IPS DF 6.9 (cell line): ENCODE measurements around the gene RPL39L.
A peak's percentile ranks its signal among the peaks of the same experiment; 100 is the strongest.

Experiments
- DNase-seq: peaks from one replicate; pipeline ENCODE4 v3.0.0-alpha.2; 2013; ENCODE audit warnings: low read depth, low spot score
- H3K27ac ChIP-seq: one replicate; pipeline ENCODE4 v1.5.1; 2013; ENCODE audit warnings: low read length, control low read depth
- H3K27me3 ChIP-seq: 2 replicates; pipeline ENCODE4 v1.6.1; 2013; ENCODE audit warnings: mild to moderate bottlenecking, low read length; ENCODE audit not compliant: control insufficient read depth, insufficient read depth
- H3K36me3 ChIP-seq: 2 replicates; pipeline ENCODE4 v1.6.1; 2013; ENCODE audit warnings: low read length; ENCODE audit not compliant: control insufficient read depth, insufficient read depth
- H3K4me1 ChIP-seq: 2 replicates; pipeline ENCODE4 v1.6.1; 2013; ENCODE audit warnings: low read length; ENCODE audit not compliant: control insufficient read depth, insufficient read depth
- H3K4me3 ChIP-seq: 2 replicates; pipeline ENCODE4 v1.5.1; 2013; ENCODE audit warnings: mild to moderate bottlenecking, low read length
- H3K9me3 ChIP-seq: 2 replicates; pipeline ENCODE4 v1.6.1; 2013; ENCODE audit warnings: low read length, inconsistent platforms; ENCODE audit not compliant: control insufficient read depth, insufficient read depth
- WGBS: extraction: QIAGEN DNeasy Blood & Tissue Kit; methylation state at CpG from one replicate; pipeline ENCODE4 v1.1.7; 2013; ENCODE audit warnings: mixed read lengths, missing lambda C conversion rate; ENCODE audit not compliant: insufficient read length, insufficient coverage; 5-methylcytosine and 5-hydroxymethylcytosine counted together

The RPL39L gene

GRCh38 chr3:187120326-187120725, 19.0 kb downstream of the RPL39L start:
- H3K27ac ChIP-seq, result no peak overlapping the region
- no peaks in the 10 kb centered on the region for H3K9me3 ChIP-seq
- no CpG with 5 or more reads among the region's 2 CpGs for WGBS
- H3K27me3 ChIP-seq, result no peaks in the 10 kb centered on the region
- no peaks in the 10 kb centered on the region for H3K4me1 ChIP-seq
- no peak overlapping the region for H3K4me3 ChIP-seq
- no peak for DNase-seq
- H3K36me3 ChIP-seq, result no peaks in the 10 kb centered on the region; the same call in 1 of the 2 replicates

GRCh38 chr3:187114511-187114910, 24.8 kb downstream of the RPL39L start:
- Histone ChIP-seq H3K27ac (no peak overlapping the region), H3K9me3 (no peaks in the 10 kb centered on the region), H3K4me1 (no peaks in the 10 kb centered on the region), H3K27me3 (no peaks in the 10 kb centered on the region), H3K36me3 (no peaks in the 10 kb centered on the region), H3K4me3 (no peak overlapping the region)
- DNase-seq, result no peak
- no CpG with 5 or more reads among the region's 2 CpGs for WGBS

- no peak overlapping the region for H3K27ac ChIP-seq
- H3K4me1 ChIP-seq, result no peaks in the 10 kb centered on the region
- no peaks in the 10 kb centered on the region for H3K27me3 ChIP-seq
- H3K4me3 ChIP-seq, result no peak overlapping the region
- H3K9me3 ChIP-seq, result no peaks in the 10 kb centered on the region
- no CpG with 5 or more reads among the region's 2 CpGs for WGBS
- peak; percentile 25 for DNase-seq
- no peaks in the 10 kb centered on the region for H3K36me3 ChIP-seq
These were observed 26.1 kb downstream of the RPL39L start for GRCh38 chr3:187112934-187113793.

GRCh38 chr3:187110156-187110555, 29.1 kb downstream of the RPL39L start:
- DNase-seq, result no peak
- no peak overlapping the region for H3K27ac ChIP-seq
- no CpG with 5 or more reads among the region's 1 CpG for WGBS

GRCh38 chr3:187107989-187108388, 31.3 kb downstream of the RPL39L start:
- Histone ChIP-seq H3K27ac (no peak overlapping the region), H3K36me3 (no peaks in the 10 kb centered on the region), H3K27me3 (no peaks in the 10 kb centered on the region), H3K4me3 (no peak overlapping the region), H3K4me1 (peaks cover 3% of the 10 kb centered on the region; the same call in 1 of the 2 replicates), H3K9me3 (no peaks in the 10 kb centered on the region)
- no peak for DNase-seq
- WGBS, result no CpG with 5 or more reads among the region's 3 CpGs

More at GRCh38 chr3:187110156-187110555, 29.1 kb downstream of the RPL39L start:
- H3K9me3 ChIP-seq, result no peaks in the 10 kb centered on the region
- H3K27me3 ChIP-seq, result no peaks in the 10 kb centered on the region
- H3K36me3 ChIP-seq, result no peaks in the 10 kb centered on the region
- no peak overlapping the region for H3K4me3 ChIP-seq
- H3K4me1 ChIP-seq, result peaks cover under 1% of the 10 kb centered on the region; the same call in 1 of the 2 replicates

GRCh38 chr3:187105700-187106099, 33.6 kb downstream of the RPL39L start:
- Histone ChIP-seq H3K27ac (no peak overlapping the region), H3K27me3 (no peaks in the 10 kb centered on the region), H3K36me3 (no peaks in the 10 kb centered on the region), H3K4me3 (no peak overlapping the region), H3K9me3 (no peaks in the 10 kb centered on the region), H3K4me1 (peaks cover 4% of the 10 kb centered on the region; the same call in 1 of the 2 replicates)
- DNase-seq, result no peak
- no CpG with 5 or more reads among the region's 3 CpGs for WGBS

GRCh38 chr3:187104933-187105332, 34.4 kb downstream of the RPL39L start:
- no CpG with 5 or more reads among the region's 7 CpGs for WGBS
- H3K27ac ChIP-seq, result no peak overlapping the region
- H3K4me3 ChIP-seq, result no peak overlapping the region
- H3K36me3 ChIP-seq, result no peaks in the 10 kb centered on the region
- H3K27me3 ChIP-seq, result no peaks in the 10 kb centered on the region
- peaks cover 4% of the 10 kb centered on the region; the same call in 1 of the 2 replicates for H3K4me1 ChIP-seq
- H3K9me3 ChIP-seq, result no peaks in the 10 kb centered on the region
- no peak for DNase-seq

GRCh38 chr3:187104342-187104741, 35.0 kb downstream of the RPL39L start:
- H3K4me3 ChIP-seq, result no peak overlapping the region
- H3K9me3 ChIP-seq, result no peaks in the 10 kb centered on the region
- no peak overlapping the region for H3K27ac ChIP-seq
- no peaks in the 10 kb centered on the region for H3K36me3 ChIP-seq
- H3K27me3 ChIP-seq, result no peaks in the 10 kb centered on the region
- H3K4me1 ChIP-seq, result peaks cover 4% of the 10 kb centered on the region; the same call in 1 of the 2 replicates
- DNase-seq, result no peak
- no CpG with 5 or more reads among the region's 7 CpGs for WGBS

GRCh38 chr3:187103251-187103650, 36.0 kb downstream of the RPL39L start:
- no peak for DNase-seq
- Histone ChIP-seq H3K9me3 (no peaks in the 10 kb centered on the region), H3K4me1 (peaks cover 4% of the 10 kb centered on the region; the same call in 1 of the 2 replicates), H3K36me3 (no peaks in the 10 kb centered on the region), H3K4me3 (no peak overlapping the region), H3K27me3 (no peaks in the 10 kb centered on the region), H3K27ac (no peak overlapping the region)
- no CpG with 5 or more reads among the region's 5 CpGs for WGBS

- no CpG with 5 or more reads among the region's 1 CpG for WGBS
- DNase-seq, result no peak
- Histone ChIP-seq H3K9me3 (no peaks in the 10 kb centered on the region), H3K27ac (no peak overlapping the region), H3K4me3 (no peak overlapping the region), H3K4me1 (peaks cover 4% of the 10 kb centered on the region; the same call in 1 of the 2 replicates), H3K36me3 (no peaks in the 10 kb centered on the region), H3K27me3 (no peaks in the 10 kb centered on the region)
These were observed 37.1 kb downstream of the RPL39L start for GRCh38 chr3:187102073-187102634.
